SH-SY5Y (cell line): ENCODE results near the gene RPL5.

Experiments
- GATA2 ChIP-seq: IDR thresholded peaks from 2 replicates; pipeline ENCODE4 v1.6.1; 2011; ENCODE audit warnings: mild to moderate bottlenecking, low read depth, low read length
- GATA3 ChIP-seq: IDR thresholded peaks from 2 replicates; pipeline ENCODE4 v1.6.1; 2011; ENCODE audit warnings: low read depth, mild to moderate bottlenecking, low read length, moderate library complexity

Gene RPL5

DNA sequence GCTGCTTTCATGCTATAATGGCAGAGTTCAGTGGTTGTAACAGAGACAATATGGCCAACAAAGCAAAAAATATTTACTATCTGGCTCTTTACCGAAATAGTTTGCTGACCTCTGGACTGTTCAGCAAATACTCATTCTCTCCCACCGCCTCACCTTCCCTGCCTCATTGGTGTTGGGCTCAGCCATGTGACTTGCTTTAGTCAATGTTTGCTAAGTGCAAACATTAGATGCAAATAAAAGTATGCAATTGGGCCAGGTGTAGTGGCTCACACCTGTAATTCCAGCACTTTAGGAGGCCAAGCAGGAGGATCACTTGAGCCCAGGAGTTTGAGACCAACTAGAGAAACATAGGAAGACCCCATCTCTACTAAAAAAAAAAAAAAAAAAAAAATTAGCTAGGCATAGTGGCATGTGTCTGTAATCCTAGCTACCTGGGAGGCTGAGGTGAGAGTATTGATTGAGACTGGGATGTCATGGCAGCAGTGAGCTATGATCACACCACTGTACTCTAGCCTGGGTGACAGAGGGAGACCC, 55.1 kb downstream of the RPL5 start:
- TF ChIP-seq GATA3 (no peak), GATA2 (no peak)

DNA sequence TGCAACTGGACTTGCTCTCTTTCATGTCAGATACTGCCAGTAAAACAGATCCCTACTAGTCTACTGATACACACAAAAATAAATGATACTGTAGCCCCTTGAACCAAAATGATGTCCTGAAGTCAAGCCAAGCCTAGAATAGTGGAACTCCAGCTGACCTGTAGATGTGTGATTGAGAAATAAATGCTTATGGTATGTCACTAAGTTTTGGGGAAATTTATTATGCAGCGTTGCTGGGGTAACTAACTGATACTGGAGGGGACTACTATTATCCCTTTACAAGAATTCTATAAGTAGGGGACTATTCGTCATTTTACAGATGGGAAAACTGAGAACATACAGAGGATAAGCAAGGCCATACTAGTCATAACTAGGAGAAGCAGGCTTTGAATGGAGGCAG, 55.6 kb downstream of the RPL5 start:
- TF ChIP-seq GATA3 = no peak
- no peak for TF ChIP-seq GATA2
